Measurements from ENCODE around the gene RASA2.

GRCh38 chr3:141487521-141488252 is 860 bp downstream of the RASA2 start:
- TF ChIP-seq, protein P1, sequence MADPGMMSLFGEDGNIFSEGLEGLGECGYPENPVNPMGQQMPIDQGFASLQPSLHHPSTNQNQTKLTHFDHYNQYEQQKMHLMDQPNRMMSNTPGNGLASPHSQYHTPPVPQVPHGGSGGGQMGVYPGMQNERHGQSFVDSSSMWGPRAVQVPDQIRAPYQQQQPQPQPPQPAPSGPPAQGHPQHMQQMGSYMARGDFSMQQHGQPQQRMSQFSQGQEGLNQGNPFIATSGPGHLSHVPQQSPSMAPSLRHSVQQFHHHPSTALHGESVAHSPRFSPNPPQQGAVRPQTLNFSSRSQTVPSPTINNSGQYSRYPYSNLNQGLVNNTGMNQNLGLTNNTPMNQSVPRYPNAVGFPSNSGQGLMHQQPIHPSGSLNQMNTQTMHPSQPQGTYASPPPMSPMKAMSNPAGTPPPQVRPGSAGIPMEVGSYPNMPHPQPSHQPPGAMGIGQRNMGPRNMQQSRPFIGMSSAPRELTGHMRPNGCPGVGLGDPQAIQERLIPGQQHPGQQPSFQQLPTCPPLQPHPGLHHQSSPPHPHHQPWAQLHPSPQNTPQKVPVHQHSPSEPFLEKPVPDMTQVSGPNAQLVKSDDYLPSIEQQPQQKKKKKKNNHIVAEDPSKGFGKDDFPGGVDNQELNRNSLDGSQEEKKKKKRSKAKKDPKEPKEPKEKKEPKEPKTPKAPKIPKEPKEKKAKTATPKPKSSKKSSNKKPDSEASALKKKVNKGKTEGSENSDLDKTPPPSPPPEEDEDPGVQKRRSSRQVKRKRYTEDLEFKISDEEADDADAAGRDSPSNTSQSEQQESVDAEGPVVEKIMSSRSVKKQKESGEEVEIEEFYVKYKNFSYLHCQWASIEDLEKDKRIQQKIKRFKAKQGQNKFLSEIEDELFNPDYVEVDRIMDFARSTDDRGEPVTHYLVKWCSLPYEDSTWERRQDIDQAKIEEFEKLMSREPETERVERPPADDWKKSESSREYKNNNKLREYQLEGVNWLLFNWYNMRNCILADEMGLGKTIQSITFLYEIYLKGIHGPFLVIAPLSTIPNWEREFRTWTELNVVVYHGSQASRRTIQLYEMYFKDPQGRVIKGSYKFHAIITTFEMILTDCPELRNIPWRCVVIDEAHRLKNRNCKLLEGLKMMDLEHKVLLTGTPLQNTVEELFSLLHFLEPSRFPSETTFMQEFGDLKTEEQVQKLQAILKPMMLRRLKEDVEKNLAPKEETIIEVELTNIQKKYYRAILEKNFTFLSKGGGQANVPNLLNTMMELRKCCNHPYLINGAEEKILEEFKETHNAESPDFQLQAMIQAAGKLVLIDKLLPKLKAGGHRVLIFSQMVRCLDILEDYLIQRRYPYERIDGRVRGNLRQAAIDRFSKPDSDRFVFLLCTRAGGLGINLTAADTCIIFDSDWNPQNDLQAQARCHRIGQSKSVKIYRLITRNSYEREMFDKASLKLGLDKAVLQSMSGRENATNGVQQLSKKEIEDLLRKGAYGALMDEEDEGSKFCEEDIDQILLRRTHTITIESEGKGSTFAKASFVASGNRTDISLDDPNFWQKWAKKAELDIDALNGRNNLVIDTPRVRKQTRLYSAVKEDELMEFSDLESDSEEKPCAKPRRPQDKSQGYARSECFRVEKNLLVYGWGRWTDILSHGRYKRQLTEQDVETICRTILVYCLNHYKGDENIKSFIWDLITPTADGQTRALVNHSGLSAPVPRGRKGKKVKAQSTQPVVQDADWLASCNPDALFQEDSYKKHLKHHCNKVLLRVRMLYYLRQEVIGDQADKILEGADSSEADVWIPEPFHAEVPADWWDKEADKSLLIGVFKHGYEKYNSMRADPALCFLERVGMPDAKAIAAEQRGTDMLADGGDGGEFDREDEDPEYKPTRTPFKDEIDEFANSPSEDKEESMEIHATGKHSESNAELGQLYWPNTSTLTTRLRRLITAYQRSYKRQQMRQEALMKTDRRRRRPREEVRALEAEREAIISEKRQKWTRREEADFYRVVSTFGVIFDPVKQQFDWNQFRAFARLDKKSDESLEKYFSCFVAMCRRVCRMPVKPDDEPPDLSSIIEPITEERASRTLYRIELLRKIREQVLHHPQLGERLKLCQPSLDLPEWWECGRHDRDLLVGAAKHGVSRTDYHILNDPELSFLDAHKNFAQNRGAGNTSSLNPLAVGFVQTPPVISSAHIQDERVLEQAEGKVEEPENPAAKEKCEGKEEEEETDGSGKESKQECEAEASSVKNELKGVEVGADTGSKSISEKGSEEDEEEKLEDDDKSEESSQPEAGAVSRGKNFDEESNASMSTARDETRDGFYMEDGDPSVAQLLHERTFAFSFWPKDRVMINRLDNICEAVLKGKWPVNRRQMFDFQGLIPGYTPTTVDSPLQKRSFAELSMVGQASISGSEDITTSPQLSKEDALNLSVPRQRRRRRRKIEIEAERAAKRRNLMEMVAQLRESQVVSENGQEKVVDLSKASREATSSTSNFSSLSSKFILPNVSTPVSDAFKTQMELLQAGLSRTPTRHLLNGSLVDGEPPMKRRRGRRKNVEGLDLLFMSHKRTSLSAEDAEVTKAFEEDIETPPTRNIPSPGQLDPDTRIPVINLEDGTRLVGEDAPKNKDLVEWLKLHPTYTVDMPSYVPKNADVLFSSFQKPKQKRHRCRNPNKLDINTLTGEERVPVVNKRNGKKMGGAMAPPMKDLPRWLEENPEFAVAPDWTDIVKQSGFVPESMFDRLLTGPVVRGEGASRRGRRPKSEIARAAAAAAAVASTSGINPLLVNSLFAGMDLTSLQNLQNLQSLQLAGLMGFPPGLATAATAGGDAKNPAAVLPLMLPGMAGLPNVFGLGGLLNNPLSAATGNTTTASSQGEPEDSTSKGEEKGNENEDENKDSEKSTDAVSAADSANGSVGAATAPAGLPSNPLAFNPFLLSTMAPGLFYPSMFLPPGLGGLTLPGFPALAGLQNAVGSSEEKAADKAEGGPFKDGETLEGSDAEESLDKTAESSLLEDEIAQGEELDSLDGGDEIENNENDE (IDR thresholded peaks at IDR 0.05; ENCODE audit: insufficient replicate concordance, low read length) = no peak
- TF ChIP-seq EGR1 (IDR thresholded peaks at IDR 0.05; ENCODE audit: borderline replicate concordance, low read depth, low read length) (peak; percentile 69; the same call in 1 of the 2 replicates), NRF1 (IDR thresholded peaks at IDR 0.05; ENCODE audit: low read depth, low read length) (no peak), TBP (IDR thresholded peaks at IDR 0.05; ENCODE audit: low read depth, low read length) (peak; percentile 46; the same call in 1 of the 2 replicates), CBX5 (IDR thresholded peaks at IDR 0.05; ENCODE audit: low read depth, low read length) (no peak), MAFK (IDR thresholded peaks at IDR 0.05; ENCODE audit: low read depth, low read length) (no peak), ATF3 (IDR thresholded peaks at IDR 0.05; ENCODE audit: insufficient read depth, low read depth, low read length) (no peak), JUND (IDR thresholded peaks at IDR 0.05; ENCODE audit: low read length) (no peak), RAD21 (IDR thresholded peaks at IDR 0.05 in 1 of 2, conservative IDR thresholded peaks at IDR 0.05 in 1 of 2; ENCODE audit: low read depth in 2 of 2, low read length in 2 of 2) (no peak), KDM5A (IDR thresholded peaks at IDR 0.05; ENCODE audit: low read length) (no peak), CREB1 (IDR thresholded peaks at IDR 0.05) (no peak)
- TF ChIP-seq, protein P2, sequence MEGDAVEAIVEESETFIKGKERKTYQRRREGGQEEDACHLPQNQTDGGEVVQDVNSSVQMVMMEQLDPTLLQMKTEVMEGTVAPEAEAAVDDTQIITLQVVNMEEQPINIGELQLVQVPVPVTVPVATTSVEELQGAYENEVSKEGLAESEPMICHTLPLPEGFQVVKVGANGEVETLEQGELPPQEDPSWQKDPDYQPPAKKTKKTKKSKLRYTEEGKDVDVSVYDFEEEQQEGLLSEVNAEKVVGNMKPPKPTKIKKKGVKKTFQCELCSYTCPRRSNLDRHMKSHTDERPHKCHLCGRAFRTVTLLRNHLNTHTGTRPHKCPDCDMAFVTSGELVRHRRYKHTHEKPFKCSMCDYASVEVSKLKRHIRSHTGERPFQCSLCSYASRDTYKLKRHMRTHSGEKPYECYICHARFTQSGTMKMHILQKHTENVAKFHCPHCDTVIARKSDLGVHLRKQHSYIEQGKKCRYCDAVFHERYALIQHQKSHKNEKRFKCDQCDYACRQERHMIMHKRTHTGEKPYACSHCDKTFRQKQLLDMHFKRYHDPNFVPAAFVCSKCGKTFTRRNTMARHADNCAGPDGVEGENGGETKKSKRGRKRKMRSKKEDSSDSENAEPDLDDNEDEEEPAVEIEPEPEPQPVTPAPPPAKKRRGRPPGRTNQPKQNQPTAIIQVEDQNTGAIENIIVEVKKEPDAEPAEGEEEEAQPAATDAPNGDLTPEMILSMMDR (IDR thresholded peaks at IDR 0.05; ENCODE audit: control extremely low read depth in 1 of 3, insufficient read depth in 1 of 3, low read depth in 1 of 3, low read length in 3 of 3) = no peak
- TF ChIP-seq, protein P3, sequence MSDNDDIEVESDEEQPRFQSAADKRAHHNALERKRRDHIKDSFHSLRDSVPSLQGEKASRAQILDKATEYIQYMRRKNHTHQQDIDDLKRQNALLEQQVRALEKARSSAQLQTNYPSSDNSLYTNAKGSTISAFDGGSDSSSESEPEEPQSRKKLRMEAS (IDR thresholded peaks at IDR 0.05) = no peak

Data from H1 (cell line).